Measurements from ENCODE around the gene PAOX.

PAOX gene

DNA sequence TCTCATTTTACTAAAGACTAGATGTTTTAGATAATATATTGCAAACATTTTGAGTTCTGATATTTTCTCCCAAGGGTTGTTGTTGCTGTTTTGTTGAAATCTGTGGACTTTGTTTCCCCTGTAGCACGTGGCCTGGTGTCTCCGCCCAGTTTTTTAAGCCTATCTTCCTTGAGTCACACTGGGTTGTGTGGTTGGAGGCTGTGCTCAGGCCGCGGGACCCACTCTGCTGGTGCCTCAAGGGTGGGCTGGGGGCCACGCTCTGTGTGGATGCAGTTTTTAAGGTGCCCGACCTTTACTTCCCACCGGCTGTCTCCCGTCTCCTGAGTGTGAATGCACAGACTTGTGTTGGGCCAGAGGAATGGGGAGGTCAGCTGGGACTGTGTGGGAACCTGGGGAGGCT is 36.1 kb upstream of the PAOX start:
- no peak overlapping the region for H3K4me3 ChIP-seq (ENCODE audit: control insufficient read depth, low read depth, low read length)
- TF ChIP-seq, protein P1, sequence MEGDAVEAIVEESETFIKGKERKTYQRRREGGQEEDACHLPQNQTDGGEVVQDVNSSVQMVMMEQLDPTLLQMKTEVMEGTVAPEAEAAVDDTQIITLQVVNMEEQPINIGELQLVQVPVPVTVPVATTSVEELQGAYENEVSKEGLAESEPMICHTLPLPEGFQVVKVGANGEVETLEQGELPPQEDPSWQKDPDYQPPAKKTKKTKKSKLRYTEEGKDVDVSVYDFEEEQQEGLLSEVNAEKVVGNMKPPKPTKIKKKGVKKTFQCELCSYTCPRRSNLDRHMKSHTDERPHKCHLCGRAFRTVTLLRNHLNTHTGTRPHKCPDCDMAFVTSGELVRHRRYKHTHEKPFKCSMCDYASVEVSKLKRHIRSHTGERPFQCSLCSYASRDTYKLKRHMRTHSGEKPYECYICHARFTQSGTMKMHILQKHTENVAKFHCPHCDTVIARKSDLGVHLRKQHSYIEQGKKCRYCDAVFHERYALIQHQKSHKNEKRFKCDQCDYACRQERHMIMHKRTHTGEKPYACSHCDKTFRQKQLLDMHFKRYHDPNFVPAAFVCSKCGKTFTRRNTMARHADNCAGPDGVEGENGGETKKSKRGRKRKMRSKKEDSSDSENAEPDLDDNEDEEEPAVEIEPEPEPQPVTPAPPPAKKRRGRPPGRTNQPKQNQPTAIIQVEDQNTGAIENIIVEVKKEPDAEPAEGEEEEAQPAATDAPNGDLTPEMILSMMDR (conservative IDR thresholded peaks at IDR 0.05; ENCODE audit: control insufficient read depth, insufficient read depth, low read depth, low read length) = no peak
- DNase-seq (ENCODE audit: low read depth) = no peak

DNA sequence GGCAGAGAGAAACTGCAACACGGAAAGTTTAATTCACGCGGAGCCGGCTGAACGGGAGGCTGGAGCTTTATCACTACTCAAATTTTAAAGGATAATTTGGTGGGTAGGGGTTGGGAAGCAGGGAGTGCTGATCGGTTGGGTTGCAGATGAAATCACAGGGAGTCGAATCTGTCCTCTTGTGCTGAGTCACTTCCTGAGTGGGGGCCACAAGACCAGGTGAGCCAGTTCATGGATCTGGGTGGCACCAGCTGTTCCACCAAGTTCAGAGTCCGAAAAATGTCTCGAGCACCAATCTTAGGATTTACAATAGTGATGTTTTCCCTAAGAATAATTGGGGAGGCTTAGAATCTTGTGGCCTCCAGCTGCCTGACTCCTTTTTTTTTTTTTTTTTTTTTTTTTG is 35.5 kb upstream of the PAOX start:
- no peak for DNase-seq (ENCODE audit: low read depth)
- TF ChIP-seq, protein P1 (conservative IDR thresholded peaks at IDR 0.05; ENCODE audit: control insufficient read depth, insufficient read depth, low read depth, low read length) = no peak
- no peak overlapping the region for H3K4me3 ChIP-seq (ENCODE audit: control insufficient read depth, low read depth, low read length)

DNA sequence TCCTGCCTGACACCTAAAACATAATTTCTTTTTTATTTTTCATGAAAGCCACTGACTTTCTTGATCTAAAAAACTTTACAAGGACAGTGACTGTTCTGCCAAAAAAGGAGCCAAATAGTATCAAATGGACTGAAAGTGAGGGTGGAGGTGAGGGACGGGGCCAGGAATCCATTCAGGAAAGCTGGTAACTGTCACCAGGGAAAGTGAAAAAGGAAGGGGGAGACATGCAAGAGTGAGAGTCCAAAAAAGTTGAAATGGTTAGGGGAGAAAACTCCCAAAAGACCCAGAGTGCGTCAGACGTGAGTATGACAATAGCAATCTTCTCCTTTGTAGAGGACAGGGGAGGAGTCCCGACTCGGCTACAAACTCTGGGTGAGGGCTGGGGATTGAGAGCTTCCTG is 34.8 kb upstream of the PAOX start:
- TF ChIP-seq, protein P1 (conservative IDR thresholded peaks at IDR 0.05; ENCODE audit: control insufficient read depth, insufficient read depth, low read depth, low read length) = no peak
- no peak overlapping the region for H3K4me3 ChIP-seq (ENCODE audit: control insufficient read depth, low read depth, low read length)
- DNase-seq (ENCODE audit: low read depth) = no peak

DNA sequence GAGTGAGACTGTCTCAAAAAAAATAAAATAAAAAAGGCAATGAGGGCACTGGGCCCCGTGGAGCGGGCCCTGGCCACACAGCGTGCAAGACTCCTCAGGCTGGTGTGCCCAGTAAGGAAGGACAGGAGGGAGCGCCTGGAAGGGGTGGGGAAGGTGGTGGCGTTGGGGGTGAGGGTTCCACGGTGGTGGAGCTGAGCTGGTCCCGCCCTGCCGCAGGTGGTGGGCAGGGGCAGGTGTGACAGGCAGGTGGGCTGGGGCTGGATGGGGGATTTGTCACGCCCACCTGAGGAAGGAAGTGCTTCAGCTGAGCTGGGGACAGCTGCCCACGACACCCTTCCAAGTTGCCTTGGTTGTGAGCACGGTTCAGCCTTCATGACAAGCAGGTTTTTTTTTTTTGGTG is 32.6 kb upstream of the PAOX start:
- DNase-seq (ENCODE audit: low read depth) = no peak
- TF ChIP-seq, protein P1 (conservative IDR thresholded peaks at IDR 0.05; ENCODE audit: control insufficient read depth, insufficient read depth, low read depth, low read length) = no peak
- no peak overlapping the region for H3K4me3 ChIP-seq (ENCODE audit: control insufficient read depth, low read depth, low read length)

DNA sequence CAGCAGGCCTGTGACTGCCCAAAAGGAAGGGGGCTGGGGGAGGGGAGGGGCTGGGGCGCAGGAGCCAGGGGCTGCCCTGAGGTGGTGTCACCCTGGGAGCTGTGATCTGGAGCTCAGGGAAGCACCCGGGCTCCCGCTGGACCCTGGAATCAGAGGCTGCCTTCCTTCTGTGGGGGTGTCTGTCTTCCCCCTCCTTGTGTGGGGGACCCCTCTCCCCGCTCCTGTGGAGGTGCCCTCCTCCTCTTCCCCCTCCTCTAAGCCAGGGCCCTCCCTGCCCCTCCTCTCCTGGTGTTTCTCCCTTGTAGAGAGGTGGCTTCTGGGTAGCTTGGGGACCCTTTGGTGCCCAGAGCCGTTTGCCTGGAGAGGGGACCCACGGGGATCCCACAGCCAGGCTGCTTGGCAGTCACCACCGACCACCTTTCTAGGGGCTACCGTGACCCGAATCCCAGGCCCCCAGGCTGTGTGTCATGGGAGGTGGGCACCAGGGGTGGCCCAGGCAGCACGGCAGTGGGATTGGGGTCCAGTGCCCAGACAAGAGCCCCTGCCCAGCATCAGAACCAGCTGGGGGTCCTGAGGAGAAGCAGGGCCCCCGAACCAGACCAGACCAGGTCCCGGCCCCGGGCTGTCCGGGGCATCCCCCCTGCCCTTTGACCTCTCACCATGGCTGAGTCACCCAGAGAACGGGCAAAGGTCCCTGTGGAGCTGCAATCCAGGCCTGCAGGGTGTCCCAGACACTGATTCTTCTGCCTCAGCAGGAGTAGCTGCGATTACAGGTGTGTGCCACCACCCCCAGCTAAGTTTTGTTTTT is 31.1 kb upstream of the PAOX start:
- no peak overlapping the region for H3K4me3 ChIP-seq (ENCODE audit: control insufficient read depth, low read depth, low read length)
- TF ChIP-seq, protein P1 (conservative IDR thresholded peaks at IDR 0.05; ENCODE audit: control insufficient read depth, insufficient read depth, low read depth, low read length) = no peak
- no peak for DNase-seq (ENCODE audit: low read depth)

DNA sequence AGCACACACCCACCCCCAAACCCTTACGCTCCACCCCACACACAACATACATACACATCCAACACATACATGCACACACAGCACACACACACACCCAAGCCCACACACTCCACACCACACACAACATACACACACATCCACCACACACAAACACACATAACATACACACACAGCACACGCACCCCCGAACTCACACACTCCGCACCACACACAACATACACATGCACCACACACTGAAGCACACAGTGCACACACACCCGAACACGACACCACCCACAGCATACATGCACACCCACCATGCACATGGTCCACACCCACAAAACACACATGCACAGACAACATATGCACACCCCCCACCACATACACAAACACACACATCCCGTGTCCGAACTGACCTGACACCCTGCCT is 29.9 kb upstream of the PAOX start:
- H3K4me3 ChIP-seq (ENCODE audit: control insufficient read depth, low read depth, low read length) = no peak overlapping the region
- no peak for DNase-seq (ENCODE audit: low read depth)
- TF ChIP-seq, protein P1 (conservative IDR thresholded peaks at IDR 0.05; ENCODE audit: control insufficient read depth, insufficient read depth, low read depth, low read length) = no peak

Data from fibroblast of mammary gland (primary cell).